GM23338 (cell line): ENCODE data around the gene AP1B1. TPM values are rescaled to one million over a fixed set of nuclear protein-coding genes. Genes with fewer than 3 reads are reported as not detected.

Experiments used
- ATAC-seq: fragments of 200-7000 bp; cut with Tn5 transposase; 3 replicates; pipeline ENCODE4 v1.9.1; 2020
- DNase-seq: peaks from one replicate; pipeline ENCODE4 v3.0.0-alpha.2; 2015; ENCODE audit warnings: low spot score
- H2AFZ ChIP-seq: fragments of 200-600 bp; sonication (generic); 2 replicates; pipeline ENCODE4 v1.8.0; 2016; ENCODE audit warnings: antibody characterized with exemption, mild to moderate bottlenecking, moderate library complexity
- H3F3A ChIP-seq: fragments of 200-600 bp; sonication (generic); replicated peaks from 2 replicates; pipeline ENCODE4 v1.8.0; 2017; ENCODE audit warnings: antibody characterized with exemption, mixed run types, low read depth
- H3K27ac ChIP-seq: fragments of 200-600 bp; sonication (generic); 2 replicates; pipeline ENCODE4 v1.6.1; 2016; ENCODE audit warnings: low read depth
- H3K27me3 ChIP-seq: fragments of 200-600 bp; sonication (generic); 2 replicates; pipeline ENCODE4 v1.8.0; 2016; ENCODE audit warnings: mild to moderate bottlenecking, mixed run types, moderate library complexity; ENCODE audit not compliant: insufficient read depth
- H3K36me3 ChIP-seq: fragments of 200-600 bp; sonication (generic); 2 replicates; pipeline ENCODE4 v1.8.0; 2016; ENCODE audit warnings: mild to moderate bottlenecking; ENCODE audit not compliant: insufficient read depth
- H3K4me1 ChIP-seq: fragments of 200-600 bp; sonication (generic); 2 replicates; pipeline ENCODE4 v1.8.0; 2016; ENCODE audit warnings: mild to moderate bottlenecking, moderate library complexity; ENCODE audit not compliant: insufficient read depth
- H3K4me2 ChIP-seq: fragments of 200-600 bp; sonication (generic); 2 replicates; pipeline ENCODE4 v1.7.1; 2017; ENCODE audit warnings: mixed run types
- H3K4me3 ChIP-seq: fragments of 200-600 bp; sonication (generic); 2 replicates; pipeline ENCODE4 v1.6.1; 2016; ENCODE audit warnings: mixed run types
- H3K79me2 ChIP-seq: fragments of 200-600 bp; sonication (generic); replicated peaks from 2 replicates; pipeline ENCODE4 v1.8.0; 2017; ENCODE audit warnings: mild to moderate bottlenecking; ENCODE audit not compliant: insufficient read depth
- H3K9me2 ChIP-seq: fragments of 200-600 bp; sonication (generic); 2 replicates; pipeline ENCODE4 v1.8.0; 2017; ENCODE audit not compliant: insufficient read depth
- H4K20me1 ChIP-seq: fragments of 200-600 bp; sonication (generic); replicated peaks from 2 replicates; pipeline ENCODE4 v1.8.0; 2017; ENCODE audit warnings: mild to moderate bottlenecking; ENCODE audit not compliant: insufficient read depth
- H3K27ac Mint-ChIP-seq: 2 replicates; pipeline ENCODE4 v1.8.0; 2020; ENCODE audit warnings: inconsistent platforms, mild to moderate bottlenecking, moderate library complexity, mixed read lengths
- H3K27me3 Mint-ChIP-seq: 3 replicates; pipeline ENCODE4 v1.8.0; 2022; ENCODE audit warnings: low read depth, mild to moderate bottlenecking, moderate library complexity, mixed read lengths, inconsistent platforms; ENCODE audit not compliant: insufficient read depth, poor library complexity
- H3K36me3 Mint-ChIP-seq: 3 replicates; pipeline ENCODE4 v1.8.0; 2021; ENCODE audit warnings: low read depth, mild to moderate bottlenecking, inconsistent platforms, moderate library complexity, mixed read lengths
- H3K4me1 Mint-ChIP-seq: 3 replicates; pipeline ENCODE4 v1.8.0; 2020; ENCODE audit warnings: mild to moderate bottlenecking, inconsistent platforms, mixed read lengths
- H3K4me3 Mint-ChIP-seq: 3 replicates; pipeline ENCODE4 v1.8.0; 2021; ENCODE audit warnings: moderate library complexity, mild to moderate bottlenecking, inconsistent platforms, mixed read lengths
- H3K9me3 Mint-ChIP-seq: 3 replicates; pipeline ENCODE4 v1.8.0; 2020; ENCODE audit warnings: moderate library complexity, mild to moderate bottlenecking, inconsistent platforms, mixed read lengths
- CREB1 ChIP-seq: fragments of 250-450 bp; sonication (Bioruptor Pico); IDR thresholded peaks from 2 replicates; pipeline ENCODE4 v1.5.0; 2020; ENCODE audit warnings: low read depth, mild to moderate bottlenecking, moderate library complexity
- CTCF ChIP-seq, 2 experiments: fragments of 200-600 bp in 1 of 2; sonication (generic) in 1 of 2; conservative IDR thresholded peaks; 2 replicates each; pipeline versions ENCODE4 v1.5.1 to v1.6.1; 2016 to 2017; ENCODE audit warnings: antibody characterized with exemption in 2 of 2, low read depth in 2 of 2, mild to moderate bottlenecking in 2 of 2, moderate library complexity in 1 of 2
- ETS1 ChIP-seq: IDR thresholded peaks from 2 replicates; pipeline ENCODE4 v1.6.1; 2016; ENCODE audit warnings: antibody characterized with exemption
- EZH2 ChIP-seq: fragments of 200-600 bp; sonication (generic); IDR thresholded peaks from one replicate; pipeline ENCODE4 v1.8.0; 2017; ENCODE audit warnings: antibody characterized with exemption, mild to moderate bottlenecking, low read depth; ENCODE audit not compliant: unreplicated experiment
- EZH2phosphoT487 ChIP-seq: fragments of 200-600 bp; sonication (generic); IDR thresholded peaks from one replicate; pipeline ENCODE4 v1.8.1; 2018; ENCODE audit warnings: antibody characterized with exemption; ENCODE audit not compliant: unreplicated experiment
- JUNB ChIP-seq: IDR thresholded peaks from one replicate; pipeline ENCODE4 v1.6.1; 2016; ENCODE audit warnings: antibody characterized with exemption; ENCODE audit not compliant: unreplicated experiment
- NANOG ChIP-seq: IDR thresholded peaks from 2 replicates; pipeline ENCODE4 v1.6.1; 2016; ENCODE audit warnings: antibody characterized with exemption, borderline replicate concordance
- POLR2AphosphoS5 ChIP-seq: IDR thresholded peaks from 2 replicates; pipeline ENCODE4 v1.6.1; 2016; ENCODE audit warnings: antibody characterized with exemption, low read depth
- REST ChIP-seq: IDR thresholded peaks from one replicate; pipeline ENCODE4 v1.6.1; 2018; ENCODE audit warnings: antibody characterized with exemption; ENCODE audit not compliant: unreplicated experiment
- STAT1 ChIP-seq: IDR thresholded peaks from one replicate; pipeline ENCODE4 v1.6.1; 2016; ENCODE audit warnings: antibody characterized with exemption; ENCODE audit not compliant: unreplicated experiment
- ZNF114 ChIP-seq: fragments of 250-450 bp; sonication (Bioruptor Pico); IDR thresholded peaks from 2 replicates; pipeline ENCODE4 v1.5.0; 2020; ENCODE audit warnings: mild to moderate bottlenecking, moderate library complexity
- ZNF331 ChIP-seq: fragments of 250-450 bp; sonication (Bioruptor Pico); IDR thresholded peaks from 2 replicates; pipeline ENCODE4 v1.5.0; 2020; ENCODE audit warnings: low read depth, mild to moderate bottlenecking, moderate library complexity
- polyA plus RNA-seq: library from polyadenylated mRNA; unstranded; fragments of >200 nt; fragmentation: Nextera tagmentation; extraction: Ambion mirVana; gene quantifications from 2 replicates; pipeline ENCODE4 v1.2.1, GENCODE V29; 2016
- total RNA-seq: library from RNA; depleted of rRNA; stranded (reverse); fragments of >200 nt; shearing (Covaris generic); gene quantifications from 2 replicates; pipeline ENCODE4 v1.2.3, GENCODE V29; 2014
- TF ChIP-seq, protein P1 (sequence below): fragments of 250-450 bp; sonication (Bioruptor Pico); IDR thresholded peaks from 2 replicates; pipeline ENCODE4 v1.5.0; 2020; ENCODE audit warnings: mild to moderate bottlenecking, moderate library complexity

The AP1B1 gene
- total and polyA plus RNA-seq, 2 experiments from 2014 or later: 19.5 to 74.4 TPM

DNA sequence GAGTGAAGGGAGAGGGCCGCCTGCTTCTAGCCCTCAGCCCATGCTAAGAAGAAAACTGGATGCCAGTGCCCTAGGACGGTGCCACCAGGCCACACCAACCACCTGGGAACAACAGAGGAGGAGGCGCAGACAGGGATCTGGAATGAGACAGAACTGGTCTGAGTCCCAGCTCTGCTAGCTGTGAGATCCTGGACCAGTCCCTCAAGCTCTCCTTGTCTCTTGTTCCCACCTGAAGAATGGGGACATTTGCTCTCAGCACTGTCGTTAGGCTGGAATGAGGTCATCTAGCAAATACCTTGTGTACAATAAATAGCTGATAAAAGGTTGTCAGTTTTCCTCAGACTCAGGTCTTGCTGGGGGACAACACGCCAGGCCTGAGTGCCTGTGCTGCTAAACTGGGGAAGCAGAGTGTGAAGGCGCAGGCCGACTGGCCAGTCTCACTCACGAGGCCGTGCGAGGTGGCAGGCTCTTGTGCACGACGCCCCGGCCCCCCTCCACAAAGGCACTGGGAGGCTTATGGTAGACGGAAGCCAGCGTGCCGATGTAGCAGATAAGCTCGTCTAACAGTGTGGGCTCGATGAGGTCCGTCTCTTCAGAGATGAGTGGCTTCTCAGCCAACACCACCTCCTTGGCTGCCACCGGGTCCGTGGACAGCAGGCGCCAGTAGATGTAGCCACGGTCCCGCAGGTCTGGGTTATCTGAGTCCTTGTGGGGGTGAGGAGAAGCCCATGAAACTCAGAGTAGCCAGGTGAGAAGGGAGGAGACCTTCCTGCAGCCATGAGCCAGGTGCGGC lies 47.1 kb downstream of the AP1B1 start:
- peaks cover 52% of the 10 kb centered on the region for H3K36me3 Mint-ChIP-seq
- Histone ChIP-seq H3K36me3 (peaks cover 8% of the 10 kb centered on the region; the same call in 1 of the 2 replicates), H3K27ac (no peak overlapping the region)

More for the DNA sequence above, 47.1 kb downstream of the AP1B1 start:
- Histone ChIP-seq H3K9me2 (no peaks in the 10 kb centered on the region), H3K4me2 (no peak overlapping the region), H3F3A (no peaks in the 10 kb centered on the region), H3K79me2 (no peaks in the 10 kb centered on the region), H4K20me1 (no peaks in the 10 kb centered on the region; the same call in 1 of the 2 replicates), H3K4me3 (no peak overlapping the region), H3K4me1 (no peaks in the 10 kb centered on the region), H2AFZ (no peak overlapping the region), H3K27me3 (no peaks in the 10 kb centered on the region)
- TF ChIP-seq CREB1 (CRISPR knock-in tag): no peak
- no peak for TF ChIP-seq EZH2
- no peak for TF ChIP-seq JUNB
- no peak for TF ChIP-seq EZH2phosphoT487
- TF ChIP-seq, protein P1, sequence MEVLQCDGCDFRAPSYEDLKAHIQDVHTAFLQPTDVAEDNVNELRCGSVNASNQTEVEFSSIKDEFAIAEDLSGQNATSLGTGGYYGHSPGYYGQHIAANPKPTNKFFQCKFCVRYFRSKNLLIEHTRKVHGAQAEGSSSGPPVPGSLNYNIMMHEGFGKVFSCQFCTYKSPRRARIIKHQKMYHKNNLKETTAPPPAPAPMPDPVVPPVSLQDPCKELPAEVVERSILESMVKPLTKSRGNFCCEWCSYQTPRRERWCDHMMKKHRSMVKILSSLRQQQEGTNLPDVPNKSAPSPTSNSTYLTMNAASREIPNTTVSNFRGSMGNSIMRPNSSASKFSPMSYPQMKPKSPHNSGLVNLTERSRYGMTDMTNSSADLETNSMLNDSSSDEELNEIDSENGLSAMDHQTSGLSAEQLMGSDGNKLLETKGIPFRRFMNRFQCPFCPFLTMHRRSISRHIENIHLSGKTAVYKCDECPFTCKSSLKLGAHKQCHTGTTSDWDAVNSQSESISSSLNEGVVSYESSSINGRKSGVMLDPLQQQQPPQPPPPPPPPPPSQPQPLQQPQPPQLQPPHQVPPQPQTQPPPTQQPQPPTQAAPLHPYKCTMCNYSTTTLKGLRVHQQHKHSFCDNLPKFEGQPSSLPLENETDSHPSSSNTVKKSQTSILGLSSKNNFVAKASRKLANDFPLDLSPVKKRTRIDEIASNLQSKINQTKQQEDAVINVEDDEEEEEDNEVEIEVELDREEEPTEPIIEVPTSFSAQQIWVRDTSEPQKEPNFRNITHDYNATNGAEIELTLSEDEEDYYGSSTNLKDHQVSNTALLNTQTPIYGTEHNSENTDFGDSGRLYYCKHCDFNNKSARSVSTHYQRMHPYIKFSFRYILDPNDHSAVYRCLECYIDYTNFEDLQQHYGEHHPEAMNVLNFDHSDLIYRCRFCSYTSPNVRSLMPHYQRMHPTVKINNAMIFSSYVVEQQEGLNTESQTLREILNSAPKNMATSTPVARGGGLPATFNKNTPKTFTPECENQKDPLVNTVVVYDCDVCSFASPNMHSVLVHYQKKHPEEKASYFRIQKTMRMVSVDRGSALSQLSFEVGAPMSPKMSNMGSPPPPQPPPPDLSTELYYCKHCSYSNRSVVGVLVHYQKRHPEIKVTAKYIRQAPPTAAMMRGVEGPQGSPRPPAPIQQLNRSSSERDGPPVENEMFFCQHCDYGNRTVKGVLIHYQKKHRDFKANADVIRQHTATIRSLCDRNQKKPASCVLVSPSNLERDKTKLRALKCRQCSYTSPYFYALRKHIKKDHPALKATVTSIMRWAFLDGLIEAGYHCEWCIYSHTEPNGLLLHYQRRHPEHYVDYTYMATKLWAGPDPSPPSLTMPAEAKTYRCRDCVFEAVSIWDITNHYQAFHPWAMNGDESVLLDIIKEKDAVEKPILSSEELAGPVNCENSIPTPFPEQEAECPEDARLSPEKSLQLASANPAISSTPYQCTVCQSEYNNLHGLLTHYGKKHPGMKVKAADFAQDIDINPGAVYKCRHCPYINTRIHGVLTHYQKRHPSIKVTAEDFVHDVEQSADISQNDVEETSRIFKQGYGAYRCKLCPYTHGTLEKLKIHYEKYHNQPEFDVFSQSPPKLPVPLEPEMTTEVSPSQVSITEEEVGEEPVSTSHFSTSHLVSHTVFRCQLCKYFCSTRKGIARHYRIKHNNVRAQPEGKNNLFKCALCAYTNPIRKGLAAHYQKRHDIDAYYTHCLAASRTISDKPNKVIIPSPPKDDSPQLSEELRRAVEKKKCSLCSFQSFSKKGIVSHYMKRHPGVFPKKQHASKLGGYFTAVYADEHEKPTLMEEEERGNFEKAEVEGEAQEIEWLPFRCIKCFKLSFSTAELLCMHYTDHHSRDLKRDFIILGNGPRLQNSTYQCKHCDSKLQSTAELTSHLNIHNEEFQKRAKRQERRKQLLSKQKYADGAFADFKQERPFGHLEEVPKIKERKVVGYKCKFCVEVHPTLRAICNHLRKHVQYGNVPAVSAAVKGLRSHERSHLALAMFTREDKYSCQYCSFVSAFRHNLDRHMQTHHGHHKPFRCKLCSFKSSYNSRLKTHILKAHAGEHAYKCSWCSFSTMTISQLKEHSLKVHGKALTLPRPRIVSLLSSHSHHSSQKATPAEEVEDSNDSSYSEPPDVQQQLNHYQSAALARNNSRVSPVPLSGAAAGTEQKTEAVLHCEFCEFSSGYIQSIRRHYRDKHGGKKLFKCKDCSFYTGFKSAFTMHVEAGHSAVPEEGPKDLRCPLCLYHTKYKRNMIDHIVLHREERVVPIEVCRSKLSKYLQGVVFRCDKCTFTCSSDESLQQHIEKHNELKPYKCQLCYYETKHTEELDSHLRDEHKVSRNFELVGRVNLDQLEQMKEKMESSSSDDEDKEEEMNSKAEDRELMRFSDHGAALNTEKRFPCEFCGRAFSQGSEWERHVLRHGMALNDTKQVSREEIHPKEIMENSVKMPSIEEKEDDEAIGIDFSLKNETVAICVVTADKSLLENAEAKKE (CRISPR knock-in tag): no peak
- no peak for TF ChIP-seq ZNF331
- TF ChIP-seq CTCF (conservative IDR thresholded peaks at IDR 0.05; ENCODE audit: low read depth in 2 of 2): no peak
- TF ChIP-seq ZNF114 (CRISPR knock-in tag): no peak
- no peak for TF ChIP-seq STAT1
- TF ChIP-seq NANOG: no peak
- TF ChIP-seq REST: no peak
- no peak for TF ChIP-seq POLR2AphosphoS5
- no peak for TF ChIP-seq ETS1
- no peaks in the 10 kb centered on the region for H3K9me3 Mint-ChIP-seq
- H3K27me3 Mint-ChIP-seq: peaks cover 4% of the 10 kb centered on the region
- DNase-seq: no peak
- H3K4me3 Mint-ChIP-seq: no peak overlapping the region
- H3K4me1 Mint-ChIP-seq: no peaks in the 10 kb centered on the region
- no peak for ATAC-seq
- no peak overlapping the region for H3K27ac Mint-ChIP-seq
